ENCODE measurements around the gene KLK1.
"Not testable (repeated sequence)": the region's sequence is repeated elsewhere in the genome, so short reads cannot be mapped to it uniquely, and the experiment has no call there.

KLK1 gene

GRCh38 chr19:50812474-50812873 lies 11.1 kb downstream of the KLK1 start:
- DNase-seq = no peak

GRCh38 chr19:50811622-50812238 lies 11.9 kb downstream of the KLK1 start:
- DNase-seq = not testable (repeated sequence)

- no peak for DNase-seq
These were observed 14.7 kb downstream of the KLK1 start for GRCh38 chr19:50808856-50809255.

GRCh38 chr19:50804420-50805272 lies 18.9 kb downstream of the KLK1 start:
- peak; percentile 100 for DNase-seq

GRCh38 chr19:50803633-50804419 lies 19.8 kb downstream of the KLK1 start:
- DNase-seq = no peak

GRCh38 chr19:50801107-50801506 lies 22.5 kb downstream of the KLK1 start:
- no peak for DNase-seq

GRCh38 chr19:50799547-50799851 lies 24.1 kb downstream of the KLK1 start:
- DNase-seq = no peak

- DNase-seq = no peak
These were observed 24.7 kb downstream of the KLK1 start for GRCh38 chr19:50798659-50799546.

- no peak for DNase-seq
These were observed 25.6 kb downstream of the KLK1 start for GRCh38 chr19:50797781-50798658.

- no peak for DNase-seq
These were observed 26.2 kb downstream of the KLK1 start for GRCh38 chr19:50797429-50797780.

- no peak for DNase-seq
These were observed 26.8 kb downstream of the KLK1 start for GRCh38 chr19:50796634-50797428.

- no peak for DNase-seq
These were observed 27.4 kb downstream of the KLK1 start for GRCh38 chr19:50796128-50796633.

GRCh38 chr19:50795664-50796073 lies 27.9 kb downstream of the KLK1 start:
- no peak for DNase-seq

- DNase-seq = no peak
These were observed 28.5 kb downstream of the KLK1 start for GRCh38 chr19:50794876-50795663.

- DNase-seq = no peak
These were observed 29.3 kb downstream of the KLK1 start for GRCh38 chr19:50794074-50794875.

GRCh38 chr19:50793558-50794065 lies 30.0 kb downstream of the KLK1 start:
- no peak for DNase-seq

- DNase-seq = no peak
These were observed 31.0 kb downstream of the KLK1 start for GRCh38 chr19:50792272-50793250.

Measured in fibroblast of skin of scalp (primary cell).